ENCODE data around the gene CTF1. TPM values are rescaled to one million over a fixed set of nuclear protein-coding genes. Genes with fewer than 3 reads are reported as not detected.

The CTF1 gene
- total RNA-seq, 1 experiment from 2014 or later: 1.4 TPM

GRCh38 chr16:30903002-30903401 is 6.6 kb downstream of the CTF1 start:
- Histone ChIP-seq H2AFZ (ENCODE audit: low read depth, low read length, poor library complexity, severe bottlenecking) (no peak overlapping the region), H3K79me2 (ENCODE audit: insufficient read depth, low read length) (no peaks in the 10 kb centered on the region), H3K27me3 (ENCODE audit: insufficient read depth, low read length) (no peaks in the 10 kb centered on the region), H3K9me2 (ENCODE audit: insufficient read depth) (no peaks in the 10 kb centered on the region), H3K4me3 (replicated peaks in 1 of 2; ENCODE audit: low read depth in 1 of 2, low read length in 2 of 2) (peak overlapping the region in 1 of 2 experiments; percentile 60; a peak in 2 of 4 replicates), H3K9ac (ENCODE audit: low read length) (no peak overlapping the region), H3K27ac (ENCODE audit: low read depth, low read length) (peak overlapping the region; percentile 89), H3K4me1 (ENCODE audit: control insufficient read depth in 1 of 2, insufficient read depth in 2 of 2, low read length in 2 of 2) (peaks cover 16 to 33% of the 10 kb centered on the region in 2 experiments; a peak in 3 of 4 replicates), H4K20me1 (ENCODE audit: insufficient read depth) (no peaks in the 10 kb centered on the region), H3K4me2 (ENCODE audit: low read length) (peak overlapping the region; percentile 93), H3K36me3 (ENCODE audit: control insufficient read depth in 1 of 2, insufficient read depth in 2 of 2, low read length in 2 of 2) (no peaks in the 10 kb centered on the region), H3K9me3 (ENCODE audit: control insufficient read depth in 1 of 2, insufficient read depth in 1 of 2, low read depth in 1 of 2, low read length in 2 of 2) (no peaks in the 10 kb centered on the region)
- DNase-seq (ENCODE audit: low read depth, low spot score): no peak
- TF ChIP-seq CBX3 (IDR thresholded peaks at IDR 0.05; ENCODE audit: low read depth) (no peak), RAD21 (IDR thresholded peaks at IDR 0.05; ENCODE audit: low read depth) (no peak), CTCF (IDR thresholded peaks at IDR 0.05 in 2 of 3, conservative IDR thresholded peaks at IDR 0.05 in 1 of 3; ENCODE audit: borderline replicate concordance in 1 of 3, insufficient read depth in 1 of 3, low read depth in 2 of 3, low read length in 2 of 3) (no peak), YY1 (IDR thresholded peaks at IDR 0.05; ENCODE audit: extremely low read depth, insufficient replicate concordance, low read depth, low read length) (no peak), EZH2phosphoT487 (IDR thresholded peaks at IDR 0.05; ENCODE audit: borderline replicate concordance) (no peak), SIN3A (IDR thresholded peaks at IDR 0.05; ENCODE audit: low read depth) (no peak), TCF7L2 (IDR thresholded peaks at IDR 0.05; ENCODE audit: borderline replicate concordance, extremely low read depth, insufficient read depth, insufficient read length) (no peak), ZBTB33 (IDR thresholded peaks at IDR 0.05; ENCODE audit: extremely low read depth, insufficient replicate concordance, low read length) (no peak)
- ChIA-PET RAD21 (ENCODE audit: low non-redundant PET in 1 of 2, low total read pairs in 2 of 2, uncharacterized antibody in 2 of 2, unreplicated experiment in 2 of 2) (no interaction called here), POLR2A (no interaction called here), CTCF (interaction anchor here (1.3 to 2.5 kb wide), 4 partner anchors 19 to 155 kb away, joined by 3 to 13 read pairs (median 4); partner anchors contain the start of gene PHKG2)
- intact Hi-C loops (cut with micrococcal nuclease): loop anchor here (5.0 kb wide), 1 partner anchor 61 kb away; no protein-coding TSS in a partner anchor
- BruUV-seq (replicated peaks): no TSS peak
- ATAC-seq: 0 out of 2 replicates have a peak, but pooled peaks have one; percentile 16

Data from HCT116 (cell line).